K562 (cell line): Measurements from ENCODE around the gene GPRIN1. TPM values are rescaled to one million over a fixed set of nuclear protein-coding genes. Genes with fewer than 3 reads are reported as not detected.

Experiments
- ATAC-seq: fragments of 200-7000 bp; cut with Tn5 transposase; 3 replicates; pipeline ENCODE4 v1.9.1; 2020; ENCODE audit warnings: moderate library complexity
- BruUV-seq: library from RNA; stranded (reverse); fragments of 400-500 nt; replicated peaks from 2 replicates; lab custom pipeline; 2021; lab: Mats Ljungman, UMichigan
- CTCF ChIA-PET: fragments of 300-600 bp; formaldehyde crosslinking; extraction: SDS; loops from one replicate; lab custom pipeline; 2021; ENCODE audit warnings: low intra/inter-chr PET ratio; lab: Yijun Ruan, JAX
- POLR2A ChIA-PET: fragments of 300-600, 350-650 bp; sonication (Branson Sonifier 250); formaldehyde crosslinking; extraction: SDS; loops from one replicate; lab custom pipeline; 2021; ENCODE audit warnings: antibody characterized with exemption, inconsistent platforms; lab: Yijun Ruan, JAX
- DNase-seq, 4 experiments: peaks; one replicate each; pipeline versions ENCODE4 v3.0.0 to v3.0.0-alpha.2; 2011 to 2018; ENCODE audit warnings: low spot score in 3 of 4, mixed read lengths in 3 of 4; ENCODE audit errors: extremely low read depth in 1 of 4
- FAIRE-seq: peaks from 2 replicates; lab custom pipeline; 2011; peaks lifted over from hg19 to GRCh38; lab: Jason Lieb, UNC
- H2AFZ ChIP-seq: 2 replicates; pipeline ENCODE4 v1.6.0; 2011; ENCODE audit warnings: low read depth, low read length, control low read depth, inconsistent platforms
- H3K27ac ChIP-seq: fragments of 200-600 bp; 3 replicates; pipeline ENCODE4 v1.8.0; 2011; ENCODE audit warnings: low read depth, mild to moderate bottlenecking, control low read depth, inconsistent platforms, low read length, moderate library complexity, mixed read lengths; ENCODE audit errors: extremely low read depth
- H3K27me3 ChIP-seq, 2 experiments: fragments of 300-600 bp in 1 of 2; 2 replicates in 1 of 2; 3 replicates in 1 of 2; pipeline versions ENCODE4 v1.6.0 to v1.8.0; 2011; ENCODE audit warnings: inconsistent platforms in 2 of 2, low read length in 2 of 2, mild to moderate bottlenecking in 1 of 2, mixed read lengths in 1 of 2, moderate library complexity in 1 of 2; ENCODE audit not compliant: control insufficient read depth in 2 of 2, insufficient read depth in 2 of 2
- H3K36me3 ChIP-seq: fragments of 300-600 bp; 3 replicates; pipeline ENCODE4 v1.8.0; 2011; ENCODE audit warnings: mild to moderate bottlenecking, low read length, inconsistent platforms; ENCODE audit not compliant: control insufficient read depth, insufficient read depth
- H3K4me1 ChIP-seq, 2 experiments: fragments of 200-600 bp in 1 of 2; replicated peaks in 1 of 2; 2 replicates in 1 of 2; 3 replicates in 1 of 2; pipeline versions ENCODE4 v1.5.1 to v1.8.0; 2011; ENCODE audit warnings: inconsistent platforms in 2 of 2, low read length in 2 of 2, mild to moderate bottlenecking in 1 of 2, mixed read lengths in 1 of 2, moderate library complexity in 1 of 2; ENCODE audit not compliant: control insufficient read depth in 2 of 2, insufficient read depth in 2 of 2
- H3K4me2 ChIP-seq: 2 replicates; pipeline ENCODE4 v1.6.1; 2011; ENCODE audit warnings: low read length, control low read depth, inconsistent platforms, mixed read lengths; ENCODE audit not compliant: insufficient read depth
- H3K4me3 ChIP-seq: fragments of 200-600 bp; sonication (generic), shearing (Covaris generic); 2 replicates; pipeline ENCODE4 v1.5.1; 2016; ENCODE audit warnings: control low read depth, inconsistent platforms
- H3K79me2 ChIP-seq: fragments of 200-600 bp; 3 replicates; pipeline ENCODE4 v1.8.0; 2011; ENCODE audit warnings: low read length, inconsistent platforms; ENCODE audit not compliant: control insufficient read depth, insufficient read depth
- H3K9ac ChIP-seq, 2 experiments: 2 replicates each; pipeline versions ENCODE4 v1.6.0 to v1.6.1; 2011; ENCODE audit warnings: low read depth in 2 of 2, low read length in 2 of 2, control low read depth in 1 of 2, inconsistent platforms in 1 of 2, mild to moderate bottlenecking in 1 of 2, mixed read lengths in 1 of 2; ENCODE audit not compliant: insufficient read depth in 1 of 2
- H3K9me1 ChIP-seq: one replicate; pipeline ENCODE4 v1.6.0; 2011; ENCODE audit warnings: inconsistent platforms, mild to moderate bottlenecking, low read length, moderate library complexity; ENCODE audit not compliant: control insufficient read depth, insufficient read depth
- H3K9me3 ChIP-seq: replicated peaks from 2 replicates; pipeline ENCODE4 v1.5.1; 2011; ENCODE audit warnings: low read depth, low read length, inconsistent platforms; ENCODE audit not compliant: control insufficient read depth, insufficient read depth
- H4K20me1 ChIP-seq: replicated peaks from 2 replicates; pipeline ENCODE4 v1.6.1; 2011; ENCODE audit warnings: low read length, inconsistent platforms, mixed read lengths; ENCODE audit not compliant: control insufficient read depth, insufficient read depth
- CBFA2T2 ChIP-seq: fragments of 450-650 bp; conservative IDR thresholded peaks from 2 replicates; pipeline ENCODE4 v1.6.1; 2017; ENCODE audit warnings: mild to moderate bottlenecking
- CREM ChIP-seq: IDR thresholded peaks from 2 replicates; pipeline ENCODE4 v1.6.1; 2014; ENCODE audit warnings: antibody characterized with exemption, low read depth
- ETS2 ChIP-seq: IDR thresholded peaks from 2 replicates; pipeline ENCODE4 v1.6.1; 2016; ENCODE audit warnings: borderline replicate concordance, missing genetic modification characterization, mild to moderate bottlenecking, moderate library complexity, missing compliant biosample characterization; ENCODE audit not compliant: poor library complexity, severe bottlenecking
- GTF2F1 ChIP-seq: IDR thresholded peaks from 2 replicates; pipeline ENCODE4 v1.6.1; 2011; ENCODE audit warnings: low read depth, low read length, improper control_type of control experiment
- HOXB6 ChIP-seq: fragments of 250-450 bp; sonication (Bioruptor Pico); IDR thresholded peaks from 2 replicates; pipeline ENCODE4 v1.5.1; 2022; ENCODE audit warnings: mild to moderate bottlenecking, borderline replicate concordance
- KAT7 ChIP-seq: sonication (generic); formaldehyde crosslinking; IDR thresholded peaks from 2 replicates; pipeline ENCODE4 v1.8.0; 2022; ENCODE audit warnings: missing genetic modification reagents, mild to moderate bottlenecking, borderline replicate concordance
- MECOM ChIP-seq: fragments of 250-450 bp; sonication (Bioruptor Pico); IDR thresholded peaks from 2 replicates; pipeline ENCODE4 v1.8.0; 2022; ENCODE audit warnings: inconsistent platforms
- RBFOX2 ChIP-seq: fragments of 200-400 bp; formaldehyde crosslinking; IDR thresholded peaks from 2 replicates; pipeline ENCODE4 v1.6.1; 2017; ENCODE audit warnings: low read depth, mild to moderate bottlenecking, low read length, moderate library complexity
- TRIM25 ChIP-seq: fragments of 450-650 bp; IDR thresholded peaks from 2 replicates; pipeline ENCODE4 v1.7.0; 2016; ENCODE audit warnings: borderline replicate concordance
- ZKSCAN1 ChIP-seq: fragments of 150-350 bp; IDR thresholded peaks from 2 replicates; pipeline ENCODE4 v1.6.1; 2016; ENCODE audit warnings: low read depth, low read length
- ZNF174 ChIP-seq: fragments of 250-450 bp; sonication (Bioruptor Pico); IDR thresholded peaks from 2 replicates; pipeline ENCODE4 v1.4.0; 2020; ENCODE audit warnings: mild to moderate bottlenecking
- ZNF184 ChIP-seq: sonication (generic); formaldehyde crosslinking; IDR thresholded peaks from 2 replicates; pipeline ENCODE4 v1.5.0; 2020; ENCODE audit warnings: missing genetic modification reagents
- WGBS: fragments of 100-300 bp; shearing (Covaris generic); methylation state at CpG from one replicate; pipeline ENCODE4 v1.1.6; 2016; ENCODE audit warnings: low coverage, mixed read lengths; ENCODE audit not compliant: insufficient coverage; ENCODE audit errors: missing lambda C conversion rate; 5-methylcytosine and 5-hydroxymethylcytosine counted together
- in situ Hi-C: fragments of 300-500 bp; cut with MboI; formaldehyde crosslinking; loops from 4 replicates; pipeline ENCODE4 v1.15.0; 2018; ENCODE audit warnings: inconsistent platforms, mixed read lengths
- intact Hi-C: fragments of 100-400 bp; cut with micrococcal nuclease; formaldehyde crosslinking; loops from 2 replicates; pipeline ENCODE4 v1.14.2; 2022
- polyA plus RNA-seq, 8 experiments: library from polyadenylated mRNA; depleted of rRNA in 4 of 8; stranded (reverse) in 5 of 8; unstranded in 3 of 8; fragments of >200 nt; fragmentation: Nextera tagmentation in 2 of 8; fragmentation: Illumina TruSeq in 1 of 8; extraction: Ambion mirVana in 2 of 8; extraction: Trizol in 1 of 8; gene quantifications; 2 replicates each; pipeline versions ENCODE4 v1.2.1 to v1.2.3, GENCODE V29; 2011 to 2014; ENCODE audit warnings: inconsistent platforms in 1 of 8, missing spikeins in 1 of 8
- total RNA-seq, 7 experiments: library from RNA; depleted of rRNA in 6 of 7; stranded (reverse); fragments of >200 nt in 6 of 7; fragmentation: Illumina TruSeq in 2 of 7; extraction: Trizol in 2 of 7; gene quantifications; 2 replicates each; pipeline versions ENCODE4 v1.2.1 to v1.2.3, GENCODE V29; 2011 to 2021; ENCODE audit warnings: low replicate concordance in 1 of 7
- TF ChIP-seq, protein P1 (sequence below): fragments of 450-650 bp; formaldehyde crosslinking; IDR thresholded peaks from 2 replicates; pipeline ENCODE4 v1.4.0; 2020; ENCODE audit warnings: mild to moderate bottlenecking, moderate library complexity
- TF ChIP-seq, protein P2 (sequence below): fragments of 450-650 bp; formaldehyde crosslinking; IDR thresholded peaks from 2 replicates; pipeline ENCODE4 v1.4.0; 2020; ENCODE audit warnings: mild to moderate bottlenecking, mixed read lengths

GPRIN1 gene
- total and polyA plus RNA-seq, 9 of the 15 experiments (the other 6 are each of a cell fraction or from before 2014, with no cell fraction given), result 0.15 to 11.6 (median 4.4) TPM

GRCh38 chr5:176632745-176633144 lies 22.8 kb upstream of the GPRIN1 start (continued):
- TF ChIP-seq, protein P1, sequence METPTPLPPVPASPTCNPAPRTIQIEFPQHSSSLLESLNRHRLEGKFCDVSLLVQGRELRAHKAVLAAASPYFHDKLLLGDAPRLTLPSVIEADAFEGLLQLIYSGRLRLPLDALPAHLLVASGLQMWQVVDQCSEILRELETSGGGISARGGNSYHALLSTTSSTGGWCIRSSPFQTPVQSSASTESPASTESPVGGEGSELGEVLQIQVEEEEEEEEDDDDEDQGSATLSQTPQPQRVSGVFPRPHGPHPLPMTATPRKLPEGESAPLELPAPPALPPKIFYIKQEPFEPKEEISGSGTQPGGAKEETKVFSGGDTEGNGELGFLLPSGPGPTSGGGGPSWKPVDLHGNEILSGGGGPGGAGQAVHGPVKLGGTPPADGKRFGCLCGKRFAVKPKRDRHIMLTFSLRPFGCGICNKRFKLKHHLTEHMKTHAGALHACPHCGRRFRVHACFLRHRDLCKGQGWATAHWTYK (CRISPR knock-in tag), result no peak
- TF ChIP-seq GTF2F1 (no peak), ETS2 (no peak), CBFA2T2 (no peak), ZNF174 (CRISPR knock-in tag) (no peak), ZNF184 (no peak), CREM (no peak), HOXB6 (CRISPR knock-in tag) (no peak)
- TF ChIP-seq, all 486 proteins: peak for 0

DNA sequence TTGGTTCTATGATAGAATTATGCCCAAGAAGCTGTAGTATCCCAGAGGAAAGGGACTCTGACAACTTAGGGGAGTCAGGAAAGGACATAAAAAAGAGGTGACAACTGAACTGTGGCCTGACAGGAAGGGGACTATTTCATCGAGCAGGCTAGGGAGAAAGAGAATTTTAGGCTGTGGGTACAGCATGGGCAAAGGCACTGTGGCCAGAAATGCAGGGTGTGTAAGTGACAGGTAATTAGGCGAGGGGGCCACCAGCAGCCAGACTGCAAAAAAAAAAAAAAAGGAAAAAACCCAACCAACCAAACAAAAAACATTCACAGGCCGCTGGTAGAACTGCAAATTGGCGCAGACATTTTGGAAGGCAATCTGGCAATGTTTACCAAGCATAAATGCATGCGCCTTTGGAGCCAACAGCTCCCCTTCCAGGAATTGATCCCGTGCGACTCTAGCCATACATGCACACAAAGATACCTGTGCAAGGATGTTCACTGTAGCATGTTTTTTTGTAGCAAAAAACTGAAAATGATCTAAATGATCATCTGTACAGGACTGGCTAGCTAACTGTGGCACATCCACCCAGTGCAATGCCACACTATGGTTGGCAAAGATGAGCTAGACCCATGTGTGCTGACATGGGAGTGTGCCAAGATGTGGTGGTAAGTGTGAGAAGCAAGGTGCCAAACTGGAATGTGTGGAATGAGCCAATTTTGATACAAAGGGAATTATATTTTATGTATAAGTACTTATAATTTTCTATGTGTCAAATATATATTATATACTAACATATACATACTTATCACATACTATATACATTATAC lies 21.6 kb upstream of the GPRIN1 start:
- POLR2A ChIA-PET, result no interaction called here
- Histone ChIP-seq H3K4me2 (no peak overlapping the region), H3K4me3 (no peak overlapping the region), H2AFZ (no peak overlapping the region), H3K79me2 (no peaks in the 10 kb centered on the region), H3K4me1 (peaks cover 0 to 21% of the 10 kb centered on the region in 2 experiments; a peak in 2 of 5 replicates), H3K27me3 (peaks cover 41 to 81% of the 10 kb centered on the region in 2 experiments), H3K27ac (no peak overlapping the region), H3K36me3 (no peaks in the 10 kb centered on the region), H3K9me1 (no peaks in the 10 kb centered on the region), H3K9ac (no peak overlapping the region; a peak in 1 of 4 replicates), H4K20me1 (peaks cover 7% of the 10 kb centered on the region; the same call in 1 of the 2 replicates), H3K9me3 (no peaks in the 10 kb centered on the region)
- in situ Hi-C loops, result no loop called here
- CTCF ChIA-PET, result no interaction called here
- no TSS peak for BruUV-seq
- intact Hi-C loops, result no loop called here
- no peak for ATAC-seq
- TF ChIP-seq, protein P2, sequence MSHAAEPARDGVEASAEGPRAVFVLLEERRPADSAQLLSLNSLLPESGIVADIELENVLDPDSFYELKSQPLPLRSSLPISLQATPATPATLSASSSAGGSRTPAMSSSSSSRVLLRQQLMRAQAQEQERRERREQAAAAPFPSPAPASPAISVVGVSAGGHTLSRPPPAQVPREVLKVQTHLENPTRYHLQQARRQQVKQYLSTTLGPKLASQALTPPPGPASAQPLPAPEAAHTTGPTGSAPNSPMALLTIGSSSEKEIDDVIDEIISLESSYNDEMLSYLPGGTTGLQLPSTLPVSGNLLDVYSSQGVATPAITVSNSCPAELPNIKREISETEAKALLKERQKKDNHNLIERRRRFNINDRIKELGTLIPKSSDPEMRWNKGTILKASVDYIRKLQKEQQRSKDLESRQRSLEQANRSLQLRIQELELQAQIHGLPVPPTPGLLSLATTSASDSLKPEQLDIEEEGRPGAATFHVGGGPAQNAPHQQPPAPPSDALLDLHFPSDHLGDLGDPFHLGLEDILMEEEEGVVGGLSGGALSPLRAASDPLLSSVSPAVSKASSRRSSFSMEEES (CRISPR knock-in tag), result no peak
- TF ChIP-seq TRIM25 (no peak), KAT7 (CRISPR knock-in tag) (no peak), MECOM (no peak), ZKSCAN1 (peak; percentile 27; the same call in 1 of the 2 replicates), RBFOX2 (no peak)
- no peak for FAIRE-seq
- DNase-seq, result no peak
- 4% methylated on average over 7 of the region's 7 CpGs for WGBS
